Upper lobe of left lung (tissue), 6 donors: Measurements from ENCODE around the gene MBP. TPM values are rescaled to one million over a fixed set of nuclear protein-coding genes. Genes with fewer than 3 reads are reported as not detected.

Experiments
- ATAC-seq, 2 donors: fragments of 200-7000 bp; cut with Tn5 transposase; one replicate each; pipeline ENCODE4 v1.9.1; 2022; ENCODE audit warnings: mild to moderate bottlenecking in 2 of 2, moderate library complexity in 2 of 2; ENCODE audit not compliant: low FRiP score in 2 of 2
- DNase-seq, 2 donors: peaks; one replicate each; pipeline ENCODE4 v3.0.0-alpha.2; 2019 to 2020
- H3K27ac ChIP-seq, 4 donors: fragments of 200-600 bp; sonication (generic); one replicate each; pipeline ENCODE4 v1.5.1; 2016 to 2019
- H3K27me3 ChIP-seq, 4 donors: fragments of 200-600 bp; sonication (generic); one replicate each; pipeline ENCODE4 v1.5.1; 2017 to 2019
- H3K36me3 ChIP-seq, 4 donors: fragments of 200-600 bp; sonication (generic); one replicate each; pipeline ENCODE4 v1.5.1; 2016 to 2019
- H3K4me1 ChIP-seq, 4 donors: fragments of 200-600 bp; sonication (generic); one replicate each; pipeline ENCODE4 v1.5.1; 2018 to 2019
- H3K4me3 ChIP-seq, 4 donors: fragments of 200-600 bp; sonication (generic); one replicate each; pipeline ENCODE4 v1.5.1; 2017 to 2019; ENCODE audit warnings: mild to moderate bottlenecking in 2 of 4, moderate library complexity in 1 of 4
- H3K9me3 ChIP-seq, 4 donors: fragments of 200-600 bp; sonication (generic); one replicate each; pipeline ENCODE4 v1.5.1; 2018 to 2019
- CTCF ChIP-seq, 6 experiments: fragments of 450-650 bp in 4 of 6; fragments of 200-600 bp in 2 of 6; sonication (generic) in 2 of 6; IDR thresholded peaks; one replicate each; pipeline ENCODE4 v1.5.1; 2016 to 2019; ENCODE audit warnings: antibody characterized with exemption in 6 of 6
- EP300 ChIP-seq, 4 donors: sonication (generic); formaldehyde crosslinking; IDR thresholded peaks; one replicate each; pipeline ENCODE4 v1.5.1; 2017; ENCODE audit warnings: antibody characterized with exemption in 4 of 4, control low read depth in 2 of 4
- POLR2A ChIP-seq, 4 donors: fragments of 450-650 bp; IDR thresholded peaks; one replicate each; pipeline ENCODE4 v1.5.1; 2016 to 2017; ENCODE audit warnings: antibody characterized with exemption in 4 of 4, mild to moderate bottlenecking in 2 of 4
- POLR2AphosphoS5 ChIP-seq, 2 donors: sonication (generic); formaldehyde crosslinking; IDR thresholded peaks; one replicate each; pipeline ENCODE4 v1.5.1; 2017; ENCODE audit warnings: antibody characterized with exemption in 2 of 2
- WGBS, 2 donors: methylation state at CpG; one replicate each; pipeline ENCODE4 v1.1.5; 2017 to 2018; 5-methylcytosine and 5-hydroxymethylcytosine counted together
- total RNA-seq, 6 donors: library from RNA; depleted of rRNA in 4 of 6; stranded (reverse); fragments of >200 nt in 4 of 6; gene quantifications; one replicate each; pipeline versions ENCODE4 v1.1.0 to v1.2.1, GENCODE V29; 2016 to 2021
- donor health status: DM: no; HTN: no; CAD: no; lungs with moderate emphysema.
- donor health status: DM: no; HTN: yes; CAD: no; lungs with severe emphysema.

The MBP gene
- total RNA-seq, 6 donors from 2014 or later = 55.5 to 87.6 (median 68.8) TPM

DNA sequence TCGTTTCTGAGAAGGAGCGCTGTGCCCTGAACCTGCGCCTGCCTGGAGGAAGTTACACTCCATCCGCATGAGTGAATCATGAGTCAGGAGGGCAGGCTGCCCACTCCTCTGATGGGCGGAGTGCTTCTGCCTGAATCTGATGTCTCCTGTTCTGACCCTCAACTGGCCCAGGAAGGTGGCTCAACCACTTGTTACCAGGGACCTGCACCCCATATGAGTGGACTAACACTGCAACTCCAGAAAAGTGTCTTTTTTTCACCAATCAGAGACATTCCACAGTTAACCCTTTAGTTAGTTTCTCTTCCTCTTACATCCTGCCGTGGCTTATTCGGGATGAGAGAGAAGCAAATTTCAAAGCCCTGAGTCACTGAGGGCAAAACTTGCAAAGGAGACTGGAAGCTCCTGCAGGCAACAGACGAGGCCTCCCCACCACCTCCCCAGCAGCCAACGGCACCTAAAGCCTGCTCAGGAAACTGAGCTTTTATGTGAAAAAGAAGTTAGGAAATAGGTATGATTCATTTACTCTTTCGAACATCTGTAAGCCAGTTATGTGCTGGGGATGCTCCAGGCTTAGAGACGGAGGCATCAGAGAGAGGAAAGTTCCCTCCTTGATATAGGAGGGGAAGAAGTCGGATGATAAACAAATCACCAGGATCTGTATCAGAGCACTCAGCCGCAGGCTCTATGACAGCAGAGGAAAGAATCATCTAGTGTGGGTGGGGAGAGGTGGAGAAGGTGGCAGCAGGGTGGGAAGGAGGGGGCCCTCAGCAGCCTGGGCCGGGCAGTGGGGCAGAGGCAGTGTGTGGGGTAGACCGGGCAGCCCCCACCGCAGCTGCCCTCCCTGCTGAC, 30.9 kb downstream of the MBP start:
- TF ChIP-seq POLR2AphosphoS5 (IDR thresholded peaks at IDR 0.05) = peak; percentile 53 to 77
- TF ChIP-seq CTCF (IDR thresholded peaks at IDR 0.05) = no peak
- TF ChIP-seq EP300 (IDR thresholded peaks at IDR 0.05) = peak in 2 of 4 donors; percentile 19 to 49
- TF ChIP-seq POLR2A (IDR thresholded peaks at IDR 0.05) = peak in 1 of 4 donors; percentile 7
- no peaks in the 10 kb centered on the region for H3K27me3 ChIP-seq
- no peak overlapping the region for H3K4me3 ChIP-seq
- 21 to 31% methylated on average over 16 of the region's 16 CpGs for WGBS, 2 donors
- H3K4me1 ChIP-seq = peaks cover 46 to 90% (median 56%) of the 10 kb centered on the region in 4 donors
- DNase-seq = peak in 1 of 2 donors; percentile 96
- peaks cover 0 to 15% (median 3%) of the 10 kb centered on the region in 4 donors for H3K36me3 ChIP-seq
- H3K9me3 ChIP-seq = no peaks in the 10 kb centered on the region
- peak; percentile 84 to 86 for ATAC-seq
- peak overlapping the region; percentile 80 to 89 (median 86) for H3K27ac ChIP-seq

- no peak overlapping the region for H3K4me3 ChIP-seq
- DNase-seq (peak in 1 of 2 donors; percentile 18), ATAC-seq (no peak)
- H3K36me3 ChIP-seq = peaks cover 0 to 15% (median 3%) of the 10 kb centered on the region in 4 donors
- WGBS, 2 donors = 52 to 74% methylated on average over 5 to 7 of the region's 8 CpGs
- H3K4me1 ChIP-seq = peaks cover 39 to 86% (median 53%) of the 10 kb centered on the region in 4 donors
- no peaks in the 10 kb centered on the region for H3K27me3 ChIP-seq
- no peaks in the 10 kb centered on the region for H3K9me3 ChIP-seq
- TF ChIP-seq POLR2AphosphoS5 (IDR thresholded peaks at IDR 0.05) = no peak
- H3K27ac ChIP-seq = peak overlapping the region; percentile 80 to 89 (median 86)
Observed at GRCh38 chr18:77100751-77101355, 31.7 kb downstream of the MBP start.

GRCh38 chr18:77099485-77100370, 32.9 kb downstream of the MBP start:
- Histone ChIP-seq H3K4me3 (no peak overlapping the region), H3K4me1 (peaks cover 34 to 85% (median 51%) of the 10 kb centered on the region in 4 donors), H3K9me3 (no peaks in the 10 kb centered on the region), H3K27ac (peak overlapping the region; percentile 12 to 89 (median 36)), H3K36me3 (peaks cover 0 to 15% (median 3%) of the 10 kb centered on the region in 4 donors), H3K27me3 (no peaks in the 10 kb centered on the region)
- peak in 1 of 2 donors; percentile 41 for DNase-seq
- TF ChIP-seq POLR2A (IDR thresholded peaks at IDR 0.05) (no peak), CTCF (IDR thresholded peaks at IDR 0.05) (no peak), EP300 (IDR thresholded peaks at IDR 0.05) (no peak), POLR2AphosphoS5 (IDR thresholded peaks at IDR 0.05) (no peak)
- ATAC-seq = no peak
- WGBS, 2 donors = 72 to 79% methylated on average over 21 of the region's 21 CpGs

DNA sequence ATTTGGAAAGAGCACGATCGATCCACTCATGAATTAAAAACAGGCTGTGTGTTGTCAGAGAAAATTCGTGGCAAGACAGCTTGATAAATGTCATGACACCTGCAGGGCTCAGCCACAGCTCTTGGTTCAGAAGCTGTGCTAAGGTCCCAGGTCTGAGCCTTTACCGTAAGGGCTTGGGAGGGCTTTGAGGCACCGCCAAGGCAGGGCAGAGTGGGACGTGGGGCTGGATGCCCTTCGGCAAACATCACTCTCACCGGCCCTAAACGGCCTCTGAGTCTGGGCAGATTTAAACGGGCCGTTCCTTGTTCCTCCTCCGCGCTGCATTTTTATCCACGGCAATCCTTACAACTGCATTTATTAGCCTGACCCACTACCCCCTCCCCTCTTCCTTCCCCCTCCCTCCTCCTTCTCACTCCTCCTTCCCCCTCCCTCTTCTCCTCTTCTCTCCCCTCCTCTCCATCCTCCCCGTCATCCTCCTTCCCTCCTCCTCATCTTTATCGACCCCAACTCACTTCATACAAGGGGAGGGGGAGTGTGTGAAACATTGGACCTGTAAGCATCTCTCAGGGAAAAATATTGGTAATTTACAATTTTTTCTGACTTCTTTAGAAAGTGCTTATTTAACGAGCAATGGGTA, 33.9 kb downstream of the MBP start:
- H3K27ac ChIP-seq = peak overlapping the region; percentile 6 to 89 (median 47)
- H3K36me3 ChIP-seq = peaks cover 0 to 9% (median 2%) of the 10 kb centered on the region in 4 donors
- no peaks in the 10 kb centered on the region for H3K9me3 ChIP-seq
- no peak for TF ChIP-seq POLR2A (IDR thresholded peaks at IDR 0.05)
- peaks cover 34 to 74% (median 51%) of the 10 kb centered on the region in 4 donors for H3K4me1 ChIP-seq
- 44 to 49% methylated on average over 17 of the region's 17 CpGs for WGBS, 2 donors
- peak in 1 of 2 donors; percentile 28 for DNase-seq
- H3K27me3 ChIP-seq = no peaks in the 10 kb centered on the region
- no peak for ATAC-seq
- H3K4me3 ChIP-seq = no peak overlapping the region

DNA sequence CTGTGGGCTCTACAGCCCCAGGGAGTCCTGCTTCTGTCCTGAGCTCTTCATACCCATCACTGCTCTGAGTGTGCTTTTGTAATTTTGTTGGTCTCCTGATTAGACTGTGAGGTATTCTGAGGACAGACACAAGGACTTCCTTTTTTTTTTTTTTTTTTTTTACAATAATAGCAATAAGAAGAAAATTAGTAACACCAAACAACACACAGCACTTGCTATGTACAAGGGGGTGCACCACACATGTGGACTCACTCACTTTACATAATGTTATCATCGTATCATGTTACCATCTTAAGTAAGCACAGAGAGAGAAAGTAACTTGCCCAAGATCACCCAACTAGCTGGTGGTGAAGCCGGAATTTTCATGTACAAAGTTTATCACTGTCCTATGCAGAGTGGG, 34.6 kb downstream of the MBP start:
- WGBS, 2 donors = 43 to 44% methylated on average over 2 of the region's 2 CpGs
- H3K27ac ChIP-seq = peak overlapping the region; percentile 6 to 89 (median 53)

More for the DNA sequence above, 34.6 kb downstream of the MBP start:
- Histone ChIP-seq H3K9me3 (no peaks in the 10 kb centered on the region), H3K36me3 (peaks cover 0 to 4% (median 0%) of the 10 kb centered on the region in 4 donors), H3K4me3 (no peak overlapping the region), H3K4me1 (peaks cover 34 to 71% (median 48%) of the 10 kb centered on the region in 4 donors), H3K27me3 (no peaks in the 10 kb centered on the region)
- TF ChIP-seq POLR2A (IDR thresholded peaks at IDR 0.05) (peak in 1 of 4 donors; percentile 28), CTCF (IDR thresholded peaks at IDR 0.05) (no peak)
- peak in 1 of 2 donors; percentile 21 for DNase-seq
- ATAC-seq = peak in 1 of 2 donors; percentile 6
